A673 (cell line): ENCODE data around the gene STX1B.

ENCODE experiments used
- EZH2 ChIP-seq: fragments of 200-600 bp; sonication (generic); IDR thresholded peaks from 2 replicates; pipeline ENCODE4 v1.6.1; 2017; ENCODE audit warnings: borderline replicate concordance, low read depth, mild to moderate bottlenecking, mixed read lengths, antibody characterized with exemption, low read length; ENCODE audit not compliant: poor library complexity, severe bottlenecking
- TF ChIP-seq, protein P1 (sequence below): fragments of 300-800, 200-600 bp; sonication (generic); conservative IDR thresholded peaks from 2 replicates; pipeline ENCODE4 v1.5.1; 2017; ENCODE audit warnings: low read depth, mild to moderate bottlenecking, antibody characterized with exemption, low read length, moderate library complexity, mixed read lengths

DNA sequence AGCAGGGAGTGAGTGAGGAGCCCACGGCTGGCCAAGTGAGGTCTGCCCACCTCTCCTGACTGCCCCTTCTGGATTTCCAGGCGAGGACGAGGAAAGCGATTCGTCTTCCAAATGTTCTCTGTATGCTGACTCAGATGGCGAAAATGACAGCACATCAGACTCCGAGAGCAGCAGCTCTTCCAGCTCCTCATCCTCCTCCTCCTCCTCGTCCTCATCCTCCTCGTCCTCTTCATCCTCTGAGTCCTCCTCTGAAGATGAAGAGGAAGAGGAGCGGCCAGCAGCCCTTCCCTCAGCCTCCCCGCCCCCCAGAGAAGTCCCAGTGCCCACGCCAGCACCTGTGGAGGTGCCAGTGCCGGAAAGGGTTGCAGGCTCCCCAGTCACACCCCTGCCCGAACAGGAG, 39.1 kb downstream of the STX1B start:
- TF ChIP-seq, protein P1, sequence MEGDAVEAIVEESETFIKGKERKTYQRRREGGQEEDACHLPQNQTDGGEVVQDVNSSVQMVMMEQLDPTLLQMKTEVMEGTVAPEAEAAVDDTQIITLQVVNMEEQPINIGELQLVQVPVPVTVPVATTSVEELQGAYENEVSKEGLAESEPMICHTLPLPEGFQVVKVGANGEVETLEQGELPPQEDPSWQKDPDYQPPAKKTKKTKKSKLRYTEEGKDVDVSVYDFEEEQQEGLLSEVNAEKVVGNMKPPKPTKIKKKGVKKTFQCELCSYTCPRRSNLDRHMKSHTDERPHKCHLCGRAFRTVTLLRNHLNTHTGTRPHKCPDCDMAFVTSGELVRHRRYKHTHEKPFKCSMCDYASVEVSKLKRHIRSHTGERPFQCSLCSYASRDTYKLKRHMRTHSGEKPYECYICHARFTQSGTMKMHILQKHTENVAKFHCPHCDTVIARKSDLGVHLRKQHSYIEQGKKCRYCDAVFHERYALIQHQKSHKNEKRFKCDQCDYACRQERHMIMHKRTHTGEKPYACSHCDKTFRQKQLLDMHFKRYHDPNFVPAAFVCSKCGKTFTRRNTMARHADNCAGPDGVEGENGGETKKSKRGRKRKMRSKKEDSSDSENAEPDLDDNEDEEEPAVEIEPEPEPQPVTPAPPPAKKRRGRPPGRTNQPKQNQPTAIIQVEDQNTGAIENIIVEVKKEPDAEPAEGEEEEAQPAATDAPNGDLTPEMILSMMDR: no peak
- no peak for TF ChIP-seq EZH2
